GM18867 (cell line): ENCODE results near the gene CD248.
A peak's percentile ranks its signal among the peaks of the same experiment; 100 is the strongest.

Experiments used
- ATAC-seq: cut with Tn5 transposase; IDR thresholded peaks from one replicate; pipeline ENCODE4 v1.9.1; 2021; ENCODE audit warnings: mild to moderate bottlenecking, moderate library complexity; ENCODE audit not compliant: unreplicated experiment

CD248 gene

GRCh38 chr11:66289548-66290329 is 27.1 kb downstream of the CD248 start:
- ATAC-seq = peak; percentile 29

- peak; percentile 85 for ATAC-seq
These were observed 27.9 kb downstream of the CD248 start, which contains the start of gene YIF1A for GRCh38 chr11:66288671-66289547. Gene YIF1A, minus strand, starts transcription at chr11:66289143. Its CDS starts 158 bp downstream, at chr11:66288985.

GRCh38 chr11:66287889-66288670 is 28.8 kb downstream of the CD248 start:
- ATAC-seq = peak; percentile 0

- ATAC-seq = no peak
These were observed 29.5 kb downstream of the CD248 start for GRCh38 chr11:66287211-66287888.

GRCh38 chr11:66286699-66287098 is 30.1 kb downstream of the CD248 start:
- ATAC-seq = no peak

- ATAC-seq = no peak
These were observed 31.4 kb downstream of the CD248 start for GRCh38 chr11:66285250-66285947.

- ATAC-seq = no peak
These were observed 32.2 kb downstream of the CD248 start for GRCh38 chr11:66284526-66285078.

GRCh38 chr11:66283461-66284105 is 33.3 kb downstream of the CD248 start:
- ATAC-seq = no peak

- ATAC-seq = peak; percentile 72
These were observed 34.1 kb downstream of the CD248 start for GRCh38 chr11:66282468-66283455.

- ATAC-seq = no peak
These were observed 34.9 kb downstream of the CD248 start for GRCh38 chr11:66281776-66282467.

- ATAC-seq = no peak
These were observed 35.8 kb downstream of the CD248 start for GRCh38 chr11:66281001-66281400.

GRCh38 chr11:66280428-66280827 is 36.4 kb downstream of the CD248 start:
- ATAC-seq = no peak

GRCh38 chr11:66279092-66279734 is 37.6 kb downstream of the CD248 start:
- no peak for ATAC-seq

GRCh38 chr11:66278363-66279091 is 38.3 kb downstream of the CD248 start:
- ATAC-seq = no peak

GRCh38 chr11:66277471-66278362 is 39.1 kb downstream of the CD248 start, which contains the start of gene CNIH2:
Gene CNIH2, plus strand, starts transcription at chr11:66278175. Its CDS starts 282 bp downstream, at chr11:66278457.
- no peak for ATAC-seq
